H9 (cell line): ENCODE measurements around the gene GPR52. TPM values are rescaled to one million over a fixed set of nuclear protein-coding genes. Genes with fewer than 3 reads are reported as not detected.

Source experiments
- DNase-seq: peaks from one replicate; pipeline ENCODE4 v3.0.0-alpha.2; 2017
- H2AFZ ChIP-seq: one replicate; pipeline ENCODE4 v1.6.1; 2013; ENCODE audit warnings: mild to moderate bottlenecking, low read length, control low read depth, moderate library complexity
- H2AK5ac ChIP-seq: 2 replicates; pipeline ENCODE4 v1.6.1; 2013; ENCODE audit warnings: low read length, control low read depth, mixed read lengths; ENCODE audit not compliant: insufficient read length
- H2BK120ac ChIP-seq: one replicate; pipeline ENCODE4 v1.6.1; 2013; ENCODE audit warnings: low read depth, mild to moderate bottlenecking, low read length, control low read depth, inconsistent platforms; ENCODE audit not compliant: poor library complexity, severe bottlenecking
- H2BK12ac ChIP-seq: 2 replicates; pipeline ENCODE4 v1.6.1; 2013; ENCODE audit warnings: low read length, control low read depth, mixed read lengths, low read depth; ENCODE audit not compliant: insufficient read length
- H2BK15ac ChIP-seq: 2 replicates; pipeline ENCODE4 v1.6.1; 2013; ENCODE audit warnings: low read depth, low read length, control low read depth
- H2BK20ac ChIP-seq: one replicate; pipeline ENCODE4 v1.6.1; 2013; ENCODE audit warnings: low read depth, mild to moderate bottlenecking, low read length, control low read depth, inconsistent platforms; ENCODE audit not compliant: poor library complexity, severe bottlenecking
- H2BK5ac ChIP-seq: 2 replicates; pipeline ENCODE4 v1.6.1; 2013; ENCODE audit warnings: low read length, control low read depth, mixed read lengths; ENCODE audit not compliant: insufficient read length
- H3K14ac ChIP-seq: 2 replicates; pipeline ENCODE4 v1.6.1; 2013; ENCODE audit warnings: low read length, control low read depth; ENCODE audit not compliant: insufficient read depth
- H3K18ac ChIP-seq: 2 replicates; pipeline ENCODE4 v1.6.1; 2013; ENCODE audit warnings: low read depth, mild to moderate bottlenecking, mixed read lengths, low read length, control low read depth; ENCODE audit not compliant: insufficient read length
- H3K23ac ChIP-seq: 2 replicates; pipeline ENCODE4 v1.6.1; 2013; ENCODE audit warnings: low read length, control low read depth, mixed read lengths, low read depth; ENCODE audit not compliant: insufficient read length
- H3K23me2 ChIP-seq: 2 replicates; pipeline ENCODE4 v1.6.1; 2013; ENCODE audit warnings: low read depth, mild to moderate bottlenecking, mixed read lengths, low read length, control low read depth; ENCODE audit not compliant: insufficient read length, poor library complexity, severe bottlenecking
- H3K27ac ChIP-seq: 2 replicates; pipeline ENCODE4 v1.5.1; 2013; ENCODE audit warnings: low read length, control low read depth, mixed read lengths, low read depth; ENCODE audit not compliant: insufficient read length
- H3K27me3 ChIP-seq: 2 replicates; pipeline ENCODE4 v1.6.1; 2013; ENCODE audit warnings: low read length, control low read depth, inconsistent platforms; ENCODE audit not compliant: insufficient read depth
- H3K4ac ChIP-seq: 2 replicates; pipeline ENCODE4 v1.6.1; 2013; ENCODE audit warnings: low read depth, mild to moderate bottlenecking, control low read depth, inconsistent platforms, low read length, moderate library complexity
- H3K4me1 ChIP-seq: 2 replicates; pipeline ENCODE4 v1.6.1; 2013; ENCODE audit warnings: low read length, control low read depth, inconsistent platforms; ENCODE audit not compliant: insufficient read depth
- H3K4me2 ChIP-seq: 2 replicates; pipeline ENCODE4 v1.6.1; 2013; ENCODE audit warnings: low read length, control low read depth, mixed read lengths; ENCODE audit not compliant: insufficient read length, insufficient read depth
- H3K56ac ChIP-seq: 2 replicates; pipeline ENCODE4 v1.6.1; 2013; ENCODE audit warnings: low read depth, mild to moderate bottlenecking, mixed read lengths, low read length, control low read depth; ENCODE audit not compliant: insufficient read length
- H3K79me1 ChIP-seq: 2 replicates; pipeline ENCODE4 v1.6.1; 2013; ENCODE audit warnings: low read depth, mild to moderate bottlenecking, moderate library complexity, low read length, control low read depth, inconsistent platforms; ENCODE audit not compliant: insufficient read depth, poor library complexity, severe bottlenecking
- H3K79me2 ChIP-seq: 2 replicates; pipeline ENCODE4 v1.6.1; 2013; ENCODE audit warnings: low read length, control low read depth, inconsistent platforms; ENCODE audit not compliant: insufficient read depth
- H3K9ac ChIP-seq: 2 replicates; pipeline ENCODE4 v1.6.1; 2013; ENCODE audit warnings: low read length, control low read depth, mixed read lengths; ENCODE audit not compliant: insufficient read length; ENCODE audit errors: extremely low read depth
- H3K9me3 ChIP-seq: one replicate; pipeline ENCODE4 v1.6.1; 2013; ENCODE audit warnings: low read depth, low read length, inconsistent platforms; ENCODE audit not compliant: control insufficient read depth
- H3T11ph ChIP-seq: one replicate; pipeline ENCODE4 v1.6.1; 2013; ENCODE audit warnings: mild to moderate bottlenecking, low read length, control low read depth, inconsistent platforms
- H4K20me1 ChIP-seq: one replicate; pipeline ENCODE4 v1.6.1; 2013; ENCODE audit not compliant: control insufficient read depth, insufficient read length, insufficient read depth
- H4K5ac ChIP-seq: 2 replicates; pipeline ENCODE4 v1.6.1; 2013; ENCODE audit warnings: low read depth, mild to moderate bottlenecking, mixed read lengths, low read length, control low read depth; ENCODE audit not compliant: insufficient read length
- H4K8ac ChIP-seq: replicated peaks from 2 replicates; pipeline ENCODE4 v1.6.1; 2013; ENCODE audit warnings: low read length, control low read depth, mixed read lengths, low read depth; ENCODE audit not compliant: insufficient read length
- H4K91ac ChIP-seq: 2 replicates; pipeline ENCODE4 v1.6.1; 2013; ENCODE audit warnings: low read depth, mild to moderate bottlenecking, moderate library complexity, mixed read lengths, low read length, control low read depth; ENCODE audit not compliant: insufficient read length
- H3K27ac Mint-ChIP-seq, 3 experiments: 2 replicates in 2 of 3; 3 replicates in 1 of 3; pipeline ENCODE4 v1.8.0; 2020 to 2021; ENCODE audit warnings: mixed read lengths in 3 of 3, mild to moderate bottlenecking in 1 of 3, moderate library complexity in 1 of 3
- H3K27me3 Mint-ChIP-seq: 2 replicates; pipeline ENCODE4 v1.8.0; 2021; ENCODE audit warnings: low read depth, mild to moderate bottlenecking, moderate library complexity, mixed read lengths
- H3K36me3 Mint-ChIP-seq, 3 experiments: 2 replicates in 2 of 3; 3 replicates in 1 of 3; pipeline ENCODE4 v1.8.0; 2020 to 2021; ENCODE audit warnings: low read depth in 3 of 3, mixed read lengths in 3 of 3; ENCODE audit not compliant: insufficient read depth in 1 of 3
- H3K4me1 Mint-ChIP-seq, 2 experiments: 2 replicates each; pipeline ENCODE4 v1.8.0; 2020; ENCODE audit warnings: mixed read lengths in 2 of 2
- H3K4me3 Mint-ChIP-seq, 2 experiments: 2 replicates in 1 of 2; 3 replicates in 1 of 2; pipeline ENCODE4 v1.8.0; 2020 to 2021; ENCODE audit warnings: mild to moderate bottlenecking in 2 of 2, mixed read lengths in 2 of 2, moderate library complexity in 1 of 2
- H3K9me3 Mint-ChIP-seq, 2 experiments: 2 replicates in 1 of 2; 3 replicates in 1 of 2; pipeline ENCODE4 v1.8.0; 2020; ENCODE audit warnings: mild to moderate bottlenecking in 2 of 2, mixed read lengths in 2 of 2, moderate library complexity in 1 of 2
- CTCF ChIP-seq: fragments of 200-600 bp; sonication (generic); conservative IDR thresholded peaks from 3 replicates; pipeline ENCODE4 v1.8.0; 2021; ENCODE audit warnings: antibody characterized with exemption, mild to moderate bottlenecking
- WGBS: extraction: QIAGEN DNeasy Blood & Tissue Kit; methylation state at CpG from one replicate; pipeline ENCODE4 v1.1.7; 2013; ENCODE audit warnings: missing lambda C conversion rate, low lambda C conversion rate, mixed read lengths; ENCODE audit not compliant: insufficient read length; ENCODE audit errors: extremely low coverage; 5-methylcytosine and 5-hydroxymethylcytosine counted together
- total RNA-seq: library from RNA; stranded (reverse); gene quantifications from 2 replicates; pipeline ENCODE4 v1.2.1, GENCODE V29; 2021

GPR52 gene
- total RNA-seq, 1 experiment from 2014 or later = 0.28 TPM

- Histone ChIP-seq H4K20me1 (no peaks in the 10 kb centered on the region), H3K23me2 (no peaks in the 10 kb centered on the region), H3K23ac (no peak overlapping the region), H3K79me2 (no peaks in the 10 kb centered on the region), H2BK15ac (no peak overlapping the region), H3K9me3 (no peaks in the 10 kb centered on the region), H3K4me1 (no peaks in the 10 kb centered on the region), H2BK12ac (no peak overlapping the region), H4K91ac (no peak overlapping the region), H4K8ac (no peak overlapping the region), H3K4ac (no peak overlapping the region), H3K27ac (no peak overlapping the region), H3K9ac (no peak overlapping the region), H3T11ph (no peak overlapping the region), H3K4me2 (no peak overlapping the region), H3K27me3 (no peaks in the 10 kb centered on the region), H3K79me1 (no peaks in the 10 kb centered on the region), H2BK5ac (no peak overlapping the region), H2AK5ac (no peak overlapping the region), H2BK20ac (no peak overlapping the region), H4K5ac (no peak overlapping the region), H2BK120ac (no peak overlapping the region), H2AFZ (no peak overlapping the region), H3K14ac (no peak overlapping the region), H3K18ac (no peak overlapping the region), H3K56ac (no peak overlapping the region)
- no peaks in the 10 kb centered on the region for H3K4me1 Mint-ChIP-seq
- no peaks in the 10 kb centered on the region for H3K36me3 Mint-ChIP-seq
- H3K9me3 Mint-ChIP-seq = no peaks in the 10 kb centered on the region
- DNase-seq = no peak
- WGBS = no CpG with 5 or more reads among the region's 3 CpGs
- no peak for TF ChIP-seq CTCF
- H3K4me3 Mint-ChIP-seq = no peak overlapping the region
- H3K27me3 Mint-ChIP-seq = no peaks in the 10 kb centered on the region
- no peak overlapping the region for H3K27ac Mint-ChIP-seq
These were observed 40.1 kb upstream of the GPR52 start for GRCh38 chr1:174407665-174408064.
